HepG2 (cell line): ENCODE data around the gene EI24. TPM values are rescaled to one million over a fixed set of nuclear protein-coding genes. Genes with fewer than 3 reads are reported as not detected.

Experiments used
- ATAC-seq: fragments of 200-7000 bp; cut with Tn5 transposase; 3 replicates; pipeline ENCODE4 v1.9.1; 2020; ENCODE audit warnings: mild to moderate bottlenecking, moderate library complexity
- BruUV-seq: library from RNA; stranded (reverse); fragments of 400-500 nt; replicated peaks from 2 replicates; lab custom pipeline; 2021; lab: Mats Ljungman, UMichigan
- CTCF ChIA-PET: fragments of 300-600 bp; formaldehyde crosslinking; extraction: SDS; loops from one replicate; lab custom pipeline; 2021; ENCODE audit warnings: low total read pairs, inconsistent platforms, low intra/inter-chr PET ratio; lab: Yijun Ruan, JAX
- POLR2A ChIA-PET: fragments of 350-600 bp; sonication (Branson Sonifier 250); formaldehyde crosslinking; loops from one replicate; lab custom pipeline; 2020; ENCODE audit warnings: antibody characterized with exemption, inconsistent platforms; lab: Yijun Ruan, JAX
- DNase-seq: peaks from one replicate; pipeline ENCODE4 v3.0.0-alpha.2; 2015; ENCODE audit warnings: low spot score
- FAIRE-seq: peaks from 3 replicates; lab custom pipeline; 2011; peaks lifted over from hg19 to GRCh38; lab: Jason Lieb, UNC
- H2AFZ ChIP-seq: one replicate; pipeline ENCODE4 v1.6.1; 2011; ENCODE audit warnings: low read length, inconsistent platforms
- H3K27ac ChIP-seq: fragments of 300-600 bp; 3 replicates; pipeline ENCODE4 v1.8.0; 2011; ENCODE audit warnings: mixed run types, mild to moderate bottlenecking, mixed read lengths, low read length, inconsistent platforms; ENCODE audit not compliant: insufficient read depth; ENCODE audit errors: extremely low read length
- H3K27me3 ChIP-seq, 2 experiments: fragments of 200-600 bp in 1 of 2; 2 replicates in 1 of 2; 3 replicates in 1 of 2; pipeline versions ENCODE4 v1.6.0 to v1.8.0; 2011; ENCODE audit warnings: low read length in 2 of 2, mild to moderate bottlenecking in 2 of 2, moderate library complexity in 2 of 2, inconsistent platforms in 1 of 2; ENCODE audit not compliant: insufficient read depth in 2 of 2, control insufficient read depth in 1 of 2
- H3K36me3 ChIP-seq, 2 experiments: fragments of 200-600 bp in 1 of 2; replicated peaks in 1 of 2; 2 replicates in 1 of 2; 3 replicates in 1 of 2; pipeline versions ENCODE4 v1.5.1 to v1.8.0; 2011; ENCODE audit warnings: low read length in 2 of 2, inconsistent platforms in 1 of 2; ENCODE audit not compliant: insufficient read depth in 2 of 2, control insufficient read depth in 1 of 2
- H3K4me1 ChIP-seq: 2 replicates; pipeline ENCODE4 v1.5.1; 2012; ENCODE audit warnings: low read length, inconsistent platforms; ENCODE audit not compliant: insufficient read depth
- H3K4me2 ChIP-seq: 2 replicates; pipeline ENCODE4 v1.6.0; 2011; ENCODE audit warnings: low read depth, low read length, inconsistent platforms
- H3K4me3 ChIP-seq, 3 experiments: fragments of 200-600 bp in 1 of 3; sonication (generic), shearing (Covaris generic) in 1 of 3; replicated peaks in 1 of 3; 2 replicates each; pipeline ENCODE4 v1.5.1; 2011 to 2016; ENCODE audit warnings: low read length in 3 of 3, inconsistent platforms in 2 of 3, low read depth in 2 of 3, mild to moderate bottlenecking in 2 of 3, control low read depth in 1 of 3, mixed read lengths in 1 of 3; ENCODE audit not compliant: insufficient read depth in 1 of 3
- H3K79me2 ChIP-seq: one replicate; pipeline ENCODE4 v1.6.1; 2011; ENCODE audit warnings: low read length, inconsistent platforms; ENCODE audit not compliant: insufficient read depth
- H3K9ac ChIP-seq: 2 replicates; pipeline ENCODE4 v1.6.0; 2011; ENCODE audit warnings: mild to moderate bottlenecking, low read depth, low read length, inconsistent platforms; ENCODE audit not compliant: insufficient read depth
- H3K9me3 ChIP-seq: 2 replicates; pipeline ENCODE4 v1.5.1; 2012; ENCODE audit warnings: mild to moderate bottlenecking, low read length
- H4K20me1 ChIP-seq: 2 replicates; pipeline ENCODE4 v1.6.0; 2011; ENCODE audit warnings: inconsistent platforms, mild to moderate bottlenecking, low read length, moderate library complexity; ENCODE audit not compliant: insufficient read depth
- FOXA1 ChIP-seq, 2 experiments: fragments of 450-650 bp in 1 of 2; sonication (generic) in 1 of 2; formaldehyde crosslinking in 1 of 2; IDR thresholded peaks; 2 replicates each; pipeline versions ENCODE4 v1.4.0 to v1.6.1; 2016 to 2020; ENCODE audit warnings: missing genetic modification reagents in 1 of 2
- GPN1 ChIP-seq: sonication (generic); formaldehyde crosslinking; IDR thresholded peaks from 2 replicates; pipeline ENCODE4 v1.5.1; 2020; ENCODE audit warnings: missing genetic modification reagents, borderline replicate concordance
- KLF11 ChIP-seq: IDR thresholded peaks from 2 replicates; pipeline ENCODE4 v1.6.1; 2016; ENCODE audit warnings: missing compliant biosample characterization
- PITX1 ChIP-seq: sonication (generic); formaldehyde crosslinking; IDR thresholded peaks from 2 replicates; pipeline ENCODE4 v1.5.1; 2020; ENCODE audit warnings: mild to moderate bottlenecking, missing genetic modification reagents
- PRDM4 ChIP-seq: sonication (generic); formaldehyde crosslinking; IDR thresholded peaks from 2 replicates; pipeline ENCODE4 v1.9.0; 2021; ENCODE audit warnings: missing genetic modification reagents, borderline replicate concordance
- RARA ChIP-seq: IDR thresholded peaks from 2 replicates; pipeline ENCODE4 v1.6.1; 2016; ENCODE audit warnings: missing genetic modification reagents, missing compliant biosample characterization
- TBX2 ChIP-seq: sonication (generic); formaldehyde crosslinking; IDR thresholded peaks from 2 replicates; pipeline ENCODE4 v1.5.0; 2020; ENCODE audit warnings: missing genetic modification reagents, mild to moderate bottlenecking, borderline replicate concordance
- ZNF652 ChIP-seq: IDR thresholded peaks from 2 replicates; pipeline ENCODE4 v1.6.1; 2016; ENCODE audit warnings: low read depth, borderline replicate concordance
- ZNF768 ChIP-seq: sonication (generic); formaldehyde crosslinking; IDR thresholded peaks from 2 replicates; pipeline ENCODE4 v1.4.0; 2020; ENCODE audit warnings: missing genetic modification reagents
- ZNF83 ChIP-seq: sonication (generic); formaldehyde crosslinking; IDR thresholded peaks from 2 replicates; pipeline ENCODE4 v1.4.0; 2020; ENCODE audit warnings: missing genetic modification reagents, mild to moderate bottlenecking, borderline replicate concordance
- WGBS: methylation state at CpG from one replicate; pipeline ENCODE4 v1.1.6; 2017; ENCODE audit warnings: low lambda C conversion rate; 5-methylcytosine and 5-hydroxymethylcytosine counted together
- in situ Hi-C: cut with HindIII; loops from 2 replicates; pipeline ENCODE4 v1.10.0; 2017; ENCODE audit warnings: low pct_unique_long_range_greater_than_20kb; ENCODE audit not compliant: extremely low pct_ligation_motif_present
- intact Hi-C: fragments of 100-400 bp; cut with micrococcal nuclease; formaldehyde crosslinking; loops from one replicate; pipeline ENCODE4 v1.10.0; 2022; ENCODE audit not compliant: unreplicated experiment
- polyA plus RNA-seq, 8 experiments: library from polyadenylated mRNA; depleted of rRNA in 3 of 8; stranded (reverse) in 7 of 8; unstranded in 1 of 8; fragments of >200 nt; fragmentation: Illumina TruSeq in 4 of 8; extraction: Trizol in 4 of 8; gene quantifications; 2 replicates each; pipeline versions ENCODE4 v1.2.1 to v1.2.3, GENCODE V29; 2011 to 2016; ENCODE audit warnings: low read depth in 4 of 8, missing spikeins in 1 of 8, mixed read lengths in 1 of 8; ENCODE audit not compliant: insufficient read depth in 1 of 8
- total RNA-seq, 5 experiments: library from RNA; depleted of rRNA; stranded (reverse); fragments of >200 nt; fragmentation: Illumina TruSeq; extraction: Trizol; gene quantifications; 2 replicates each; pipeline ENCODE4 v1.2.3, GENCODE V29; 2016; ENCODE audit warnings: low read depth in 1 of 5

EI24 gene
- total and polyA plus RNA-seq, 2 of the 13 experiments (the other 11 are each of a cell fraction or from before 2014, with no cell fraction given), result 84.7 to 126 TPM

DNA sequence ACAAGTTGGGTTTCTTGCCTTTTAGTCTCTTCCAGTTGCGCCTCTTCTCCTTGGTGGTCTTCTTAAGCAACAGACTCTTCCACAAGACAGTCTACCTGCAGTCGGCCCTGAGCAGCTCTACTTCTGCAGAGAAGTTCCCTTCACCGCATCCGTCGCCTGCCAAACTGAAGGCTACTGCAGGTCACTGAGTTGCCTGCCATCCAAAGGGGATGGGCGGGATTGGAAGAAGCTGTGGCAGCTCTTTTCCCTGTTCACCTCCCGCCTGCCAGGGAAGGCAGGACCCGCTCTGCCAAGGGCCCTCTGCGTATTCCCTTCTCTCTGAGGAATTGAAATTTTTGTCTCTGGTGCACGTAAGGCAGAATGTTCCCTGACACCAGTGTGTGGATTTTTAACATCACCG, 14.2 kb downstream of the EI24 start:
- TF ChIP-seq KLF11 (CRISPR knock-in tag) (no peak), PITX1 (CRISPR knock-in tag) (no peak), PRDM4 (CRISPR knock-in tag) (no peak), TBX2 (CRISPR knock-in tag) (no peak), GPN1 (CRISPR knock-in tag) (no peak), ZNF768 (CRISPR knock-in tag) (no peak), ZNF652 (no peak), FOXA1 (IDR thresholded peaks at IDR 0.05) (no peak), FOXA1 (CRISPR knock-in tag; IDR thresholded peaks at IDR 0.05) (no peak), ZNF83 (CRISPR knock-in tag) (no peak), RARA (CRISPR knock-in tag) (no peak)
- in situ Hi-C loops, result no loop called here
- FAIRE-seq, result no peak
- BruUV-seq, result no TSS peak
- ChIA-PET POLR2A (interaction anchor here (1.0 to 1.1 kb wide), 2 partner anchors 8 to 9 kb away, joined by 3 read pairs; partner anchors contain the start of gene STT3A), CTCF (no interaction called here)
- Histone ChIP-seq H4K20me1 (no peaks in the 10 kb centered on the region), H3K4me3 (no peak overlapping the region), H3K4me1 (peaks cover 5% of the 10 kb centered on the region; the same call in 1 of the 2 replicates), H3K27ac (no peak overlapping the region), H3K36me3 (peaks cover 13 to 37% of the 10 kb centered on the region in 2 experiments), H3K9ac (no peak overlapping the region), H3K9me3 (no peaks in the 10 kb centered on the region), H3K79me2 (no peaks in the 10 kb centered on the region), H3K27me3 (no peaks in the 10 kb centered on the region), H2AFZ (no peak overlapping the region), H3K4me2 (no peak overlapping the region)
- ATAC-seq, result no peak
- WGBS, result 98% methylated on average over 11 of the region's 11 CpGs
- no peak for DNase-seq
- intact Hi-C loops, result no loop called here
